ENCODE results near the gene HECTD2.

The HECTD2 gene

DNA sequence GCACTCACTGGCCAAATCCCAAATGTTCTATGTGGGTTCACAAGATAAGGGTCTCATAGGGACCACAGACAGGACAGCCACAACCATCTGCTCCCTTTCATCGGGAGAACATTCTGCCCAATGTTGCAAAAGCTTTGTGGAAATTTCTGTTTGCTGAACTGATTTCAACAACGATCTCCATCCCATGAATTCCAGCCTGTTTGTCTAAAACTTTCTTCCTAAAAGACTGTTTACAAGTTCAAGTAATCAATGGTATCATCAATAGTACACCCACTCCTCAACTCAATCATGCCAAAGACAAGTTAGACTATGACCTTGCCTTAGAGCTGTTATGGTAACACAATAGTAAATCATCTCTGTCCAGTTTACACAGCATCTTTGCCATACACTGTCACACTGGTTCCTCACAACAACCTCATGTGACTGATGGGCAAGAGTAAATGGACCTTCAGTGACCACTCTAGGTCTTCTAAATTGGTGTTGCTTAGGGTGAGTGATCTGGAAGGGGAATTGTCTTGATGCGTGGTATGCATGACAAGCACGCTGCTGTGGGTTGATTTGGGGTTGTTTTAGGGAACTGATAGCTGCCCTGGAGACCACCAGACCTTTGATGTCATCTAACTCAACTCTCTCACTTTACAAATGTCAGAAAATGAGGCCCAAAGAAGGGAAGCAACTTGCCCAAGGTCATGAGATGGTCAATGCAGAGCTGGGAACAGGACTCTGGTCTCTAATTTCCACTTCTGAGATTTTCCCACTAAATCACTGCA lies 127.7 kb downstream of the HECTD2 start:
- no peak for DNase-seq (ENCODE audit: low read depth)

DNA sequence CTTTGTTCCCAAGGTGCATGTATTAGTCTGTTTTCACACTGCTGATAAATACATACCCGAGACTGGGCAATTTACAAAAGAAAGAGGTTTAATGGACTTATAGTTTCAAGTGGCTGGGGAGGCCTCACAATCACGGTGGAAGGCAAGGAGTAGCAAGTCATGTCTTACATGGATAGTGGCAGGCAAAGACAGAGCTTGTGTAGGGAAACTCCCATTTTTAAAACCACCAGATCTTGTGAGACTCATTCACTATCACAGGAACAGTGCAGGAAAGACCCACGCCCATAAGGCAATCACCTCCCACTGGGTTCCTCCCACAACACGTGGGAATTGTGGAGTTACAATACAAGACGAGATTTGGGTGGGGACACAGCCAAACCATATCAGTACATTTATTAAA lies 129.8 kb downstream of the HECTD2 start:
- no peak for DNase-seq (ENCODE audit: low read depth)

GRCh38 chr10:91540733-91541132 lies 130.6 kb downstream of the HECTD2 start:
- no peak for DNase-seq (ENCODE audit: low read depth)

DNA sequence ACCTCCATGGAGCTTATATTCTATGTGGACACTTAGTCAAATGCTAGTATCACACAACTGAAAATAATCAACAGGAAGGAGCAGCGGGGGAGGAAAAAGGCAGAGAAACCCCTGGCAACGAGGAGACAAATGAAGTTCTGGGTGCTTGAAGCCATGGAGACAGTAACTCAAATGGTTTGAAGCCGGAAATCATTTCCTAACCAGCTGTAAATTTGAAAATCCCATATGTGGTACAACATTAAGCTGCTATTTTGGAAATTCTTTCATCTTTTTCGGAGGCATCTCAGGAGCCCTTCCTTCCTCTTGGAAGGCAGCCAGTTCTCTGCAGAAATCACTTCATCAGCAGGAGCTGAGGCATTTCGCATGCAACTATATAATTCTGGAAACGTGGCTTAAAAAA lies 131.3 kb downstream of the HECTD2 start:
- no peak for DNase-seq (ENCODE audit: low read depth)

DNA sequence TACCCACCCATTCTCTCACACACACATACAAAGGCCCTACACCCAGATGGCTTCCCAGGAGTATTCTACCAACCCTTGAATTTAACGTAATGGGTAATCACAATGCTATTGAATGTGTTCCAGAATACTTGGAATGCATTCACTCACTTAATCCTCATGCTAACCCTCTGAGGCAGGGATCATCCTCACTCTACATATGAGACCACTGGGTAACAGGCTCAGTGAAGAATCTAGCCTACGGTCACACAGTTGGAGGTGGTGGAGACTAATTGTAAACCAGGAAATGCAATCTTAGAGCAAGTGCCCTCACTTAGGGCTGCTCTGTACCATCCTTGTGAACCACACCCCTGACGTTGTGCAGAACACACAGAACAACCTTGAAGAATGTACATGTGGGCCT lies 135.2 kb downstream of the HECTD2 start:
- no peak for DNase-seq (ENCODE audit: low read depth)

DNA sequence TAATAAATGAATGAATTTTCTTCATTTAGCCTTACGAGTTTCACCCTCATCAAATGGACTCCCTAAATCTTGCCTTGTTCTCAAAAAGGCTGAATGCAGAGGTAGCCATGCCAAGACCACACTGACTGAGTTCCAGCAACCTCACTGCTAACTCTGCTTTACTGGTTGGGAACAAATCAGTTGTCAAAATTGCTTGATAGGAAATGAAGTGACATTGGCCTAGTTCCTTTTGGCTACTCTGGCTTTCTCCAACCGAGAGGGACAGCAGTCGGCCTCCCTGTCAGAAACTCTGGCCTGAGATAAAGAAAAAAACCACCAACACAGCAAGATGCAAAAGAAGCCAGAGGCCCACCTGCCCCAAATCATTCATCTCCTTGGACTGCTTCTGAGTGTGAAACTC lies 135.7 kb downstream of the HECTD2 start:
- DNase-seq (ENCODE audit: low read depth) = no peak

- no peak for DNase-seq (ENCODE audit: low read depth)
Measured at GRCh38 chr10:91549262-91549661, 139.1 kb downstream of the HECTD2 start.

GRCh38 chr10:91550021-91550420 lies 139.9 kb downstream of the HECTD2 start:
- DNase-seq (ENCODE audit: low read depth) = no peak

DNA sequence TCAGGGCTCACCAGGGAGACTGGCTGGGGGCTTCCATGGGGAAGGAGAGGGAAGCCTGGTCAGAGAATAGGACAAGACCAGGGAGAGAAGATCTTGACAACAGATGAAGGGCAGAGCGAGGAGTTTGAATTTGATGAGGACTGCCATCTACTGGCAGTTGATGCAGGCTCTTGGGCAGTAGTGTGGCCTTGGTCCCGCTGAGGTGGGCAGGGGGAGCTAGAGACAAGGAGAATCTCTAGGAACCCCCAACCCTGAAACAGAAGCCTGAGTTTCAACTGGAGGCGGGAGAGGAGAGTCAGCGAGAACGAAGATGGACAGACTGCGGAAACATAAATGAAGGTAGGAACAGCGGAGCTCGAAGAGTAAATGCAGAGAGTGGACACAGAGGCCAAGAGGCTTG lies 141.7 kb downstream of the HECTD2 start:
- DNase-seq (ENCODE audit: low read depth) = peak; percentile 72

- no peak for DNase-seq (ENCODE audit: low read depth)
Measured at GRCh38 chr10:91552274-91553095, 142.3 kb downstream of the HECTD2 start.

DNA sequence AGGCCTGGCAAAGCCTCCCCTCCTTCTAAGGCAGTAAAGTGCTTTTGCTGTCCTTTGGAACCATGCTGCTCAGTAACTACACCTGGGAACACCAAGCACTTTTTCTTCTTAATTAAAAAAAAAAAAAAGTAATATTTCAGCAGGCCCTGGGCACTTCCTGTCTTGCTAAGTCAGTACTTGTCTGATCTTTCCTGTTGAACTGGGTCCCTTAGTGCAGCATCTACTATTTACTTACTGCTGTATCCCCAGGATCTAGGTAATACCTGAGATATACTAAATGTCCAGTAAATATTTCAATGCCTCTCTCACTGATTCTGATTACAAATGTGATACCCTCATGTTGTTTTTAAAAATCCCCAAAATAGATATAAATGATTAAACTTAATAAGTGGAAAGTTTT lies 145.3 kb downstream of the HECTD2 start:
- DNase-seq (ENCODE audit: low read depth) = no peak

- no peak for DNase-seq (ENCODE audit: low read depth)
Measured at GRCh38 chr10:91556691-91557566, 146.8 kb downstream of the HECTD2 start.

DNA sequence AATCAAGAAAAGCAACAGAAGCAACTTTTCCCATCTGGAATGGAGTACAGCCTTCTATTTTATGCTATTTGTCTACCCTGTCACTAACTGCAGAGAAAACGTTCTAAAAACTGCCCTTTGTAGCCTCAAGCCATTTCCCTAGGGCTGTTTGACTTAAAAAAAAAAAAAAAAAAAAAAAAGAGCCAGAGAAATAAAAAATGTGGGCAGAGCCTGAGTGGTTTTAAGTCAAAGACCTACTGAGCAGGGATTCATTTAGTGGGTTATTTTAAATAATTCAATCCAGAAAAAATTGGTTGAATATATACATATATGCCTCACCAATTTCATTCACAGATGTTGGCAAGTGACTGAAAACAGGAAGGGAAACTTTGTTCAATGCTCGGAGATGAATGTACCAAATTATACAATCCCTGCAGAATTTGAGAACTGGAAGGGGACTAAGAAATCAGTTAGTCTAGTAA lies 147.5 kb downstream of the HECTD2 start:
- no peak for DNase-seq (ENCODE audit: low read depth)

GRCh38 chr10:91558473-91558872 lies 148.3 kb downstream of the HECTD2 start:
- no peak for DNase-seq (ENCODE audit: low read depth)

DNA sequence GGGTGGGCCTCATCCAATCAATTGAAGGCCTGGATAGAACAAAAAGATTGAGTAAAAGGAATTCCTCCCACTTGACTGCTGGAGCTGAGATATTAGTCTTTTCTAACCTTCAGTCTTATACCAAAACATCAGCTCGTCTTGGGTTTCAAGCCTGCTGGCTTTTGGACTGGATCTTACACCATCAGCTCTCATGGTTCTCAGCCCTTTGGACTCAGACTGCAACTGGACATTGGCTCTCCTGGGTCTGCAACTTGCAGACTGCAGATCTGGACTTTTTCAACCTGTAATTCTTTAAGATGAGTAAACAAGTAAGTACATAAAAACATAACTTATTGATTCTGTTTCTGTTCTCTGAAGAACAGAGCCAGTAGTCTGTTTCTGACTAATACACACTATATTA lies 149.0 kb downstream of the HECTD2 start:
- DNase-seq (ENCODE audit: low read depth) = no peak

GRCh38 chr10:91559750-91560149 lies 149.6 kb downstream of the HECTD2 start:
- no peak for DNase-seq (ENCODE audit: low read depth)

GRCh38 chr10:91560827-91561226 lies 150.7 kb downstream of the HECTD2 start:
- peak; percentile 30 for DNase-seq (ENCODE audit: low read depth)

DNA sequence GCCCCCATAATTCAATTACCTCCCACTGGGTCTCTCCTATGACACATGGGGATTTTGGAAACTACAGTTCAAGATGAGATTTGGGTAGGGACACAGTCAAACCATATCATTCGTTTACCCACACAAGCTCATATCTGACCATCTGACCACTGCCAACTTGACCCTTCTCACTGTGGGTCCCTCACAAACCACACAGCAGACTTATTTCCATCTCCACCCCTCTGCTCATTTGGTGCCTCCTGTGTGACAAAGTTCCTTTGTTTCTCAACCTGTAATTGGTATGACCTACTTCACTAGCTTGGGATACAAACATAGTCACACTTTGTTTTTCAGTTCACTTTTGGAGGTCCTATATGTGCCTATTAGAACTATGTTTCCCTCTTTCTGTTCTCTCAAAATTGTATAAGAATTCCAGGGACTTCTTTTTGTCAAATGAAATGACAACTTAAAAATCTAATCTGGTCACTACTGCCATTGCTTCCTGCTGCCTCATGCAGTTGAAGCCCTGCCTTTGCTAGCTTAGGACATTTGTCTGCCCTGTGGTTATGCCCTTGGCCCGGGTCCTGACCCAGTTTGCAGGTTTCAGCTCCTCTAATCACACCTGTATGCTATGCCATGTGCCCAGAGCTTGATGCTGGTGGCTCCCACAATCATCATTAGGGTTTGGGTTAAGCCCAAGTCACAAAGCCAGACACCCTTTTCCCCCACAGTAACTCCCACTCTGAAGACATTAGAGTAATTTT lies 152.9 kb downstream of the HECTD2 start:
- DNase-seq (ENCODE audit: low read depth) = no peak

GRCh38 chr10:91564026-91564425 lies 153.9 kb downstream of the HECTD2 start:
- DNase-seq (ENCODE audit: low read depth) = no peak

Data from fibroblast of the conjunctiva (primary cell).